B cell (primary cell): ENCODE data around the gene HOXD9.

Experiments
- EZH2 ChIP-seq: IDR thresholded peaks from 2 replicates; pipeline ENCODE4 v1.6.1; 2012; ENCODE audit warnings: borderline replicate concordance, low read depth, mild to moderate bottlenecking, moderate library complexity, low read length; ENCODE audit not compliant: insufficient read depth, poor library complexity, severe bottlenecking
- TF ChIP-seq, protein P1 (sequence below): fragments of 200-600 bp; IDR thresholded peaks from one replicate; pipeline ENCODE4 v1.8.0; 2022; ENCODE audit warnings: antibody characterized with exemption, mild to moderate bottlenecking

- TF ChIP-seq, protein P1, sequence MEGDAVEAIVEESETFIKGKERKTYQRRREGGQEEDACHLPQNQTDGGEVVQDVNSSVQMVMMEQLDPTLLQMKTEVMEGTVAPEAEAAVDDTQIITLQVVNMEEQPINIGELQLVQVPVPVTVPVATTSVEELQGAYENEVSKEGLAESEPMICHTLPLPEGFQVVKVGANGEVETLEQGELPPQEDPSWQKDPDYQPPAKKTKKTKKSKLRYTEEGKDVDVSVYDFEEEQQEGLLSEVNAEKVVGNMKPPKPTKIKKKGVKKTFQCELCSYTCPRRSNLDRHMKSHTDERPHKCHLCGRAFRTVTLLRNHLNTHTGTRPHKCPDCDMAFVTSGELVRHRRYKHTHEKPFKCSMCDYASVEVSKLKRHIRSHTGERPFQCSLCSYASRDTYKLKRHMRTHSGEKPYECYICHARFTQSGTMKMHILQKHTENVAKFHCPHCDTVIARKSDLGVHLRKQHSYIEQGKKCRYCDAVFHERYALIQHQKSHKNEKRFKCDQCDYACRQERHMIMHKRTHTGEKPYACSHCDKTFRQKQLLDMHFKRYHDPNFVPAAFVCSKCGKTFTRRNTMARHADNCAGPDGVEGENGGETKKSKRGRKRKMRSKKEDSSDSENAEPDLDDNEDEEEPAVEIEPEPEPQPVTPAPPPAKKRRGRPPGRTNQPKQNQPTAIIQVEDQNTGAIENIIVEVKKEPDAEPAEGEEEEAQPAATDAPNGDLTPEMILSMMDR: no peak
- peak; percentile 35 for TF ChIP-seq EZH2
Measured at GRCh38 chr2:176136374-176137251, 14.1 kb downstream of the HOXD9 start.
